GM10266 (cell line): ENCODE results near the gene ZNF563.

Experiments used
- DNase-seq: peaks from one replicate; pipeline ENCODE4 v3.0.0; 2012; ENCODE audit errors: extremely low spot score
- CTCF ChIP-seq: IDR thresholded peaks from 2 replicates; pipeline ENCODE4 v1.5.1; 2012; ENCODE audit warnings: mild to moderate bottlenecking, low read depth; ENCODE audit not compliant: control insufficient read depth, insufficient read depth; ENCODE audit errors: missing control alignments

The ZNF563 gene

GRCh38 chr19:12287958-12288500 is 45.4 kb downstream of the ZNF563 start:
- TF ChIP-seq CTCF = no peak
- no peak for DNase-seq

- no peak for DNase-seq
- no peak for TF ChIP-seq CTCF
Observed at GRCh38 chr19:12284631-12285030, 48.8 kb downstream of the ZNF563 start.

GRCh38 chr19:12284226-12284625 is 49.2 kb downstream of the ZNF563 start:
- DNase-seq = no peak
- TF ChIP-seq CTCF = no peak

- TF ChIP-seq CTCF = no peak
- DNase-seq = no peak
Observed at GRCh38 chr19:12278713-12279112, 54.7 kb downstream of the ZNF563 start.

- TF ChIP-seq CTCF = no peak
- no peak for DNase-seq
Observed at GRCh38 chr19:12272980-12273901, 60.2 kb downstream of the ZNF563 start.

- DNase-seq = no peak
- TF ChIP-seq CTCF = no peak
Observed at GRCh38 chr19:12272386-12272785, 61.0 kb downstream of the ZNF563 start.

GRCh38 chr19:12270854-12271253 is 62.6 kb downstream of the ZNF563 start:
- TF ChIP-seq CTCF = no peak

More at GRCh38 chr19:12270854-12271253, 62.6 kb downstream of the ZNF563 start:
- DNase-seq = no peak
